Hepatocyte (in vitro differentiated cells): ENCODE results near the gene NOS1AP.

ENCODE experiments used
- EZH2 ChIP-seq: fragments of 200-600 bp; sonication (generic); IDR thresholded peaks from 2 replicates; pipeline ENCODE4 v1.6.1; 2016; ENCODE audit warnings: antibody characterized with exemption, mild to moderate bottlenecking, borderline replicate concordance
- EZH2phosphoT487 ChIP-seq: fragments of 200-600 bp; sonication (generic); IDR thresholded peaks from one replicate; pipeline ENCODE4 v1.6.1; 2018; ENCODE audit warnings: antibody characterized with exemption, mild to moderate bottlenecking, low read depth, moderate library complexity; ENCODE audit not compliant: unreplicated experiment, severe bottlenecking
- TF ChIP-seq, protein P1 (sequence below): fragments of 200-600 bp; sonication (generic); IDR thresholded peaks from 2 replicates; pipeline ENCODE4 v1.5.1; 2016; ENCODE audit warnings: antibody characterized with exemption, mild to moderate bottlenecking; ENCODE audit not compliant: poor library complexity

DNA sequence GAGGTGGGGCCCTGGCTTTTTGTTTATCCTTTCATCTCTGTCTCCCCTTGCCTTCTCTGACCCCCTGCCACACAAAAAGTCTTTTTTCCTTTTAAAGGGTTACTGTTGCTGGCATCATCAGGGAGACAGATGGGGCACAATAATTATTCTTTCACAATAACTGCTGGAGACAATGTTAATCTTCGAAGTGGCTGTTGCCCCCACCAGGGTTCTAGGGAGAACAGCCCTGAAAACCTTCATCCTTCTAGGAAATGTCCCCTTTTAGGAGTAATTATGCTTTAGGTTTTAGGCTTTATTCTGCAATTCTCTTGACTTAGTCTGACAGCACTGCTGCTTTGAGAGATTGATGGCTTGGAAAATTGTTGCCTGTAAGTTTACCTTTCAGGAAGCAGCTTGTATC lies 150.0 kb downstream of the NOS1AP start:
- TF ChIP-seq, protein P1, sequence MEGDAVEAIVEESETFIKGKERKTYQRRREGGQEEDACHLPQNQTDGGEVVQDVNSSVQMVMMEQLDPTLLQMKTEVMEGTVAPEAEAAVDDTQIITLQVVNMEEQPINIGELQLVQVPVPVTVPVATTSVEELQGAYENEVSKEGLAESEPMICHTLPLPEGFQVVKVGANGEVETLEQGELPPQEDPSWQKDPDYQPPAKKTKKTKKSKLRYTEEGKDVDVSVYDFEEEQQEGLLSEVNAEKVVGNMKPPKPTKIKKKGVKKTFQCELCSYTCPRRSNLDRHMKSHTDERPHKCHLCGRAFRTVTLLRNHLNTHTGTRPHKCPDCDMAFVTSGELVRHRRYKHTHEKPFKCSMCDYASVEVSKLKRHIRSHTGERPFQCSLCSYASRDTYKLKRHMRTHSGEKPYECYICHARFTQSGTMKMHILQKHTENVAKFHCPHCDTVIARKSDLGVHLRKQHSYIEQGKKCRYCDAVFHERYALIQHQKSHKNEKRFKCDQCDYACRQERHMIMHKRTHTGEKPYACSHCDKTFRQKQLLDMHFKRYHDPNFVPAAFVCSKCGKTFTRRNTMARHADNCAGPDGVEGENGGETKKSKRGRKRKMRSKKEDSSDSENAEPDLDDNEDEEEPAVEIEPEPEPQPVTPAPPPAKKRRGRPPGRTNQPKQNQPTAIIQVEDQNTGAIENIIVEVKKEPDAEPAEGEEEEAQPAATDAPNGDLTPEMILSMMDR: no peak
- TF ChIP-seq EZH2 (no peak), EZH2phosphoT487 (no peak)
